GM19043 (cell line): ENCODE measurements around the gene CTNNA3.

ENCODE experiments used
- ATAC-seq: cut with Tn5 transposase; IDR thresholded peaks from one replicate; pipeline ENCODE4 v1.9.1; 2021; ENCODE audit warnings: low read depth; ENCODE audit not compliant: unreplicated experiment

CTNNA3 gene

GRCh38 chr10:67050415-67050814, 645.6 kb downstream of the CTNNA3 start:
- no peak for ATAC-seq

- ATAC-seq: no peak
These were observed 646.0 kb downstream of the CTNNA3 start for GRCh38 chr10:67049988-67050387.

- no peak for ATAC-seq
These were observed 649.5 kb downstream of the CTNNA3 start for GRCh38 chr10:67046507-67046906.

GRCh38 chr10:67045404-67045803, 650.6 kb downstream of the CTNNA3 start:
- ATAC-seq: no peak

GRCh38 chr10:67043041-67043440, 653.0 kb downstream of the CTNNA3 start:
- no peak for ATAC-seq

GRCh38 chr10:67036808-67037207, 659.2 kb downstream of the CTNNA3 start:
- ATAC-seq: no peak

- ATAC-seq: no peak
These were observed 662.1 kb downstream of the CTNNA3 start for GRCh38 chr10:67033878-67034277.

GRCh38 chr10:67022099-67022498, 673.9 kb downstream of the CTNNA3 start:
- ATAC-seq: no peak

- no peak for ATAC-seq
These were observed 678.8 kb downstream of the CTNNA3 start for GRCh38 chr10:67017218-67017617.

- no peak for ATAC-seq
These were observed 680.8 kb downstream of the CTNNA3 start for GRCh38 chr10:67015225-67015624.

GRCh38 chr10:67011981-67012380, 684.0 kb downstream of the CTNNA3 start:
- ATAC-seq: no peak

- ATAC-seq: no peak
These were observed 684.5 kb downstream of the CTNNA3 start for GRCh38 chr10:67011480-67011879.

GRCh38 chr10:67005981-67006380, 690.0 kb downstream of the CTNNA3 start:
- ATAC-seq: no peak

GRCh38 chr10:67004690-67005089, 691.3 kb downstream of the CTNNA3 start:
- ATAC-seq: no peak

- no peak for ATAC-seq
These were observed 696.0 kb downstream of the CTNNA3 start for GRCh38 chr10:66999762-67000545.

GRCh38 chr10:66996996-66997395, 699.0 kb downstream of the CTNNA3 start:
- ATAC-seq: no peak

- ATAC-seq: no peak
These were observed 705.7 kb downstream of the CTNNA3 start for GRCh38 chr10:66990143-66990830.

GRCh38 chr10:66983475-66983818, 712.5 kb downstream of the CTNNA3 start:
- no peak for ATAC-seq

- ATAC-seq: no peak
These were observed 713.1 kb downstream of the CTNNA3 start for GRCh38 chr10:66982792-66983474.

GRCh38 chr10:66982053-66982420, 714.0 kb downstream of the CTNNA3 start:
- ATAC-seq: no peak

GRCh38 chr10:66981361-66982052, 714.5 kb downstream of the CTNNA3 start:
- ATAC-seq: no peak
